T-helper 9 cell (primary cell): ENCODE data around the gene ARHGAP19.
A peak's percentile ranks its signal among the peaks of the same experiment; 100 is the strongest.
"Not testable (repeated sequence)": the region's sequence is repeated elsewhere in the genome, so short reads cannot be mapped to it uniquely, and the experiment has no call there.

Source experiments
- DNase-seq: peaks from one replicate; pipeline ENCODE4 v3.0.0-alpha.2; 2020

The ARHGAP19 gene

DNA sequence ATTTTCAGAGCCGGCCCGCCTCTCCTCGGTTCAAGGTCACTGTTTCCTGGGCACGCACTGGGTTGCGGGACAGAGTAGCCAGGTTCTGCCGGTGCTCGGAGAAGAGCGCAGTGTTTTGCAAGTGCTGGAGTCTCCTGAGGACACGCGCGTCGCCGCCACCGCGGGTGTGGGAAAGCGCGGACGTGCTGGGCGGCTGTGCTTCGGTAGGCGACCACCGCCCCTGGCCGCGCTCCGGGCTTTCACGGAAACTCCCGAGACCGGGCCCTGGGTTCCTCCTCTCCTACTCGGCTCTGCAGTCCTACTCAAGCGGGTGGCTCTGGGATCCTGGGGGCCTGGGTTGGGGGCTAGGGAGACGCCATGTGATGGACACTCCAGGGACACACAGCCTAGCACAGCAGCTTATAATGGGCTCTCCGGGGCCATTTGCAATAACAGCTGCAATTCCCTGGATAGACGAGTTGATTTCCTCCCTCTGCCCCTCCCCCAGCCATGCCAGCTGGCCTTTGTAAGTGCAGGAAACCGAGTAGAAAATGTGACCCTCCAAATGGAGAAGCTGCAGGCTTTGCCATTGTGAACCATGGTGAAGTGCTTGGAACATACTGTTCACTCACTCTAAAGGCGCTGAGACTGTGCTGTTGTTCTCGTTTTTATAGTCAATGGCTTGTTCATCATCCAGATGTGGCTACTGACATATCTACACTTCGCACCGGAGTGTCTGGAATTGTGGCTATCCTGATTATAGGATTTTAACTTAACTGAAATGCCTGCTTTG, 28.8 kb upstream of the ARHGAP19 start:
- DNase-seq, result no peak

GRCh38 chr10:97320480-97321031, 28.1 kb upstream of the ARHGAP19 start:
- peak; percentile 16 for DNase-seq

DNA sequence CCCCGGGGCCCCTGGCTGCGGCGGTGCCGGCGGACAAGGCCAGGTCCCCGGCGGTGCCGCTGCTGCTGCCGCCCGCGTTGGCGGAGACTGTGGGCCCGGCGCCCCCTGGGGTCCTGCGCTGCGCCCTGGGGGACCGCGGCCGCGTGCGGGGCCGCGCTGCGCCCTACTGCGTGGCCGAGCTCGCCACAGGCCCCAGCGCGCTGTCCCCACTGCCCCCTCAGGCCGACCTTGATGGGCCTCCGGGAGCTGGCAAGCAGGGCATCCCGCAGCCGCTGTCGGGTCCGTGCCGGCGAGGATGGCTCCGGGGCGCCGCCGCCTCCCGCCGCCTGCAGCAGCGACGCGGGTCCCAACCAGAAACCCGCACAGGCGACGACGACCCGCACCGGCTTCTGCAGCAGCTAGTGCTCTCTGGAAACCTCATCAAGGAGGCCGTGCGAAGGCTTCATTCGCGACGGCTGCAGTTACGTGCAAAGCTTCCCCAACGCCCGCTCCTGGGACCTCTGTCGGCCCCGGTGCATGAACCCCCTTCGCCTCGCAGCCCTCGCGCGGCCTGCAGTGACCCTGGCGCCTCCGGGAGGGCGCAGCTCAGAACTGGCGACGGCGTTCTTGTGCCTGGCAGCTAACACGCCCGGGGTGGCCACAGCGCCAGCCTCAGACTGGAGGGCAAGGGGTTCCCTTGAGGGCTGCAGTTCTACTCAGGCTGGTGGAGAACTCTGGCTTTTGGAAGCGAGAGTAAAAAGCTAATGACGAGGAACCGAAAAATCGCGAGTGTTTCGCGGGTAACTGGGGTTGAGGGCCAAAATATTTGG, 27.4 kb upstream of the ARHGAP19 start:
- DNase-seq, result peak; percentile 50

GRCh38 chr10:97318772-97319651, 26.6 kb upstream of the ARHGAP19 start, which contains the start of gene FRAT1:
FRAT1 (plus strand) TSS chr10:97319271; CDS start chr10:97319454, 183 bp downstream.
- DNase-seq, result peak; percentile 89

- no peak for DNase-seq
These were observed 22.2 kb upstream of the ARHGAP19 start for GRCh38 chr10:97314671-97315070.

DNA sequence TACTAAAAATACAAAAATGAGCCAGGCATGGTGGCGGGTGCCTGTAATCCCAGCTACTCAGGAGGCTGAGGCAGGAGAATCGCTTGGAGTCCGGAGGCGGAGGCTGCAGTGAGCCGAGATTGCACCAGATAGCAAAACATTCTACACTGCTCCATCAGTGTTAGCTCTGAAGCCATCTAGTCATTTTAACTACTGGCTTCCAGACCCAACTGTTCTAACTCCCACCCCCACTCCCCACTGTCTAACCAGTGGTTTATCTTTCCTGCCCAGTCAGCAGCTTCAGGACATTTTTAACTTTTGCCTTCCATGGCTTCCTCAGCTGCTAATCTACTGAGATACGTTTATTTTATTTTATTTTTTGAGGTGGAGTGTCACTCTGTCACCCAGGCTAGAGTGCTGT, 20.5 kb upstream of the ARHGAP19 start:
- DNase-seq, result no peak

- DNase-seq, result no peak
These were observed 18.7 kb upstream of the ARHGAP19 start for GRCh38 chr10:97311111-97311626.

GRCh38 chr10:97307866-97308780, 15.7 kb upstream of the ARHGAP19 start:
- no peak for DNase-seq

GRCh38 chr10:97307441-97307840, 15.0 kb upstream of the ARHGAP19 start:
- DNase-seq, result no peak

DNA sequence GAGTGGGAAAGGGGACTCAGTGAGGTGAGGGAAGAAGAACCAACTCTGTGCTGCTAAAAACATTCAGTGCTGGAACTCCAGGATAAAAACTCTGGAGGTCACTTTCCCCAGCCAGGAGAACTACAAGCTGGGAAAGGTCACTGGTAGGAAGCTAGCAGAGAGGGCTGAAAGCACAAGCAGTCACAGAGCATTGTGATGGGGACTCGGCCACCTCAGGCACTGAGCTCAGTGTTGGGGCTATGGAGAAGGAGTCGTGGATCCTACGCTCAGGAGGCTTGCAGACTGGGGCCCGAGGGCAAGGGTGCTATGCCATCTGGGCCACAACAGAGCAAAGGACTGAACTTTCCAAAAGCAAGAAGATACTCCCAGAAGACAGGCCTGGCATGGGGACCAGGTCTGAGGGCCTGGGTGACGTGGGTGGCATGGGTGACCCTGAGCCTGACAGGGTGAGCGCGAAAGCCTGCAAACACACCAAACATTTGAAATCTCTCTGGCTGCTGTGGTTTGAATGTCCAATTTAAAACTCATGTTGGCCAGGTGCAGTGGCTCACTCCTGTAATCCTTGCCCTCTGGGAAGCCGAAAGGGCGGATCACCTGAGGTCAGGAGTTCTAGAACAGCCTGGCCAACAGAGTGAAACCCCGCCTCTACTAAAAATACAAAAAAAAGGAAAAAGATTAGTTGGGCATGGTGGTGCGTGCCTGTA, 9.8 kb upstream of the ARHGAP19 start:
- DNase-seq, result no peak

GRCh38 chr10:97300980-97301379, 8.5 kb upstream of the ARHGAP19 start:
- no peak for DNase-seq

- no peak for DNase-seq
These were observed 5.8 kb upstream of the ARHGAP19 start for GRCh38 chr10:97298223-97298571.

DNA sequence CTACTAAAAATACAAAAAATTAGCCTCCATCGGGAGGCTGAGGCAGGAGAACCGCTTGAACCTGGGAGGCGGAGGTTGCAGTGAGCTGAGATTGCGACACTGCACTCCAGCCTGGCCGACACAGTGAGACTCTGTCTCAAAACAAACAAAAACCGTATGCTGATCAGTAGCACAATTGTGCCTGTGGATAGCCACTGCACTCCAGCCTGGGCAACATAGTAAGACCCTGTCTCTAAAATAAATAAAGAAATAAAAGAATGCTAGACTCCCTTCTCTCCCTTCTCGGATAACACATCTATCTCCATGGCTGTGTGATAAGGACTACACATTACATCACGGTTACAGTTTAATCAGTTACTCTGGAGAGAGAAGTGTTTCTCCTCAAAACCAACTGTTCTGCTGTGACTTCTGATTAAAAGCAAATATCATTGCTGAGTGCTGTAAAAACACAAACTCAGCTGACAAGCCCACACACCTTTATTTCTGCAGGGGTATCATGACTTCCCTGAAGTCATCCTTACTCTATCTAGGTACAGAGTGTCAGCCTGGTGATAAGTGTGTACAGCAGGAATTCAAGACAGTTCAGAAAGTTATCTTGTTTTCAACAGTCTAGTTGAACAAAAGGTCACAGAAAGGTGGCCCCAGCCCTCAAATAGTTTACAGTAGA, 5.3 kb upstream of the ARHGAP19 start:
- no peak for DNase-seq

GRCh38 chr10:97292862-97293198, 393 bp upstream of the ARHGAP19 start:
- no peak for DNase-seq

- DNase-seq, result no peak
These were observed 910 bp downstream of the ARHGAP19 start for GRCh38 chr10:97291357-97292096.

- DNase-seq, result not testable (repeated sequence)
These were observed 1.7 kb downstream of the ARHGAP19 start for GRCh38 chr10:97290576-97291356.

- not testable (repeated sequence) for DNase-seq
These were observed 2.4 kb downstream of the ARHGAP19 start for GRCh38 chr10:97290076-97290475.

GRCh38 chr10:97280783-97281182, 11.7 kb downstream of the ARHGAP19 start:
- DNase-seq, result no peak
